ENCODE data around the gene CTSW. TPM values are rescaled to one million over a fixed set of nuclear protein-coding genes. Genes with fewer than 3 reads are reported as not detected.
A peak's percentile ranks its signal among the peaks of the same experiment; 100 is the strongest.

CTSW gene
- polyA plus RNA-seq, 2 of the 4 experiments (the other 2 are of a cell fraction), result not detected

- TF ChIP-seq RFX5 (IDR thresholded peaks at IDR 0.05), result no peak
- TF ChIP-seq TP53 (CRISPR knock-in tag; IDR thresholded peaks at IDR 0.05), result no peak
- TF ChIP-seq SMC3 (IDR thresholded peaks at IDR 0.05), result no peak
Measured at GRCh38 chr11:65928667-65929066, 49.0 kb downstream of the CTSW start (continued).

DNA sequence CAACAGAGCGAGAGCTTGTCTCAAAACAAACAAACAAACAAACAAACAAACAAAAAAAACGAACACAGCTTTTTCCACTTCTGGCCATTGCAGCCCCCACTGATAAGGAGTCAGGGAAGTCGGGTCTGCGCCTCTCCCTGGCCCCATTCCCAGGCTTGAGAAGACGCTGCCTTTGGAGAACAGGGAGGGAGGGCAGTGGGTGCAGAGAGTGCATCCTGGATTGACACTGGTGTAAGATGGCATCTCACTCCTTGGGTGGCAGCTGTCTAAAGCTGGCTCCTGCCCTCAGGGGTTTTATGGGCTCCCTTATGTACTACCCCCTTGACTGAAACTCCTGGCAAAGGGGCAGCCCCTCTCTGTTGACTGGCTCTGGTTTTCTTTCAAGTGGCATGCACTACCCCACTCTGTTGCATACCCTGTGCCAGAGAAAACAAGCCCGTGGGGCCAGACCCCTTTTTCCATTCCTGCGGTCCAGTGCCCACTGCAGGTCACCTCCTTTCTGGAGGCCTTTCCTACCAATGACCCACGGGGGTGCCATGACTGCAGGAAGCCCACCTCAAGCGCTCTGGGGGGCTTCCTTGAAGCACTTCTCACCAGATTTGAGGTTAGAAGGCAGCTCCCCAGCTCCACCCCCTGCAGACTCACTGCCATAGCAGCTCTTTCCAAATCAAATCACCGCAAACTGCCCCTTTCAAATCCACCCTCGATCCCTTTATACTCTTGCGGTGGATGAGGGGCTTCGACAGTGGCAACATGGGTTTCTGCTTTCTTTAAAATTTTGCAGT lies 52.3 kb downstream of the CTSW start:
- Histone ChIP-seq H3K4me1 (peaks cover 9% of the 10 kb centered on the region; the same call in 1 of the 3 replicates), H3K4me3 (no peak overlapping the region), H3K27ac (no peak overlapping the region; a peak in 1 of 6 replicates), H3K9me3 (no peaks in the 10 kb centered on the region), H3K4me2 (peak overlapping the region; percentile 58; the same call in 1 of the 3 replicates)
- ChIA-PET POLR2A (interaction anchor here (0.6 kb wide), 1 partner anchor 86 kb away, joined by 4 read pairs; no protein-coding TSS in a partner anchor), CTCF (interaction anchor here (0.8 to 2.6 kb wide), 12 partner anchors 9 to 221 kb away, joined by 3 to 15 read pairs (median 4); partner anchors contain the start of genes CCDC85B, FIBP and MUS81)
- ATAC-seq (peak; percentile 53 to 55), DNase-seq (ENCODE audit: low read depth in 1 of 2, low spot score in 1 of 2) (no peak), FAIRE-seq (no peak)
- TF ChIP-seq, protein P1, sequence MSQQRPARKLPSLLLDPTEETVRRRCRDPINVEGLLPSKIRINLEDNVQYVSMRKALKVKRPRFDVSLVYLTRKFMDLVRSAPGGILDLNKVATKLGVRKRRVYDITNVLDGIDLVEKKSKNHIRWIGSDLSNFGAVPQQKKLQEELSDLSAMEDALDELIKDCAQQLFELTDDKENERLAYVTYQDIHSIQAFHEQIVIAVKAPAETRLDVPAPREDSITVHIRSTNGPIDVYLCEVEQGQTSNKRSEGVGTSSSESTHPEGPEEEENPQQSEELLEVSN (IDR thresholded peaks at IDR 0.05; ENCODE audit: borderline replicate concordance, low read depth), result 0 out of 2 replicates have a peak, but pooled peaks have one; percentile 10
- TF ChIP-seq CEBPB (IDR thresholded peaks at IDR 0.05), result no peak
- 73% methylated on average over 13 of the region's 13 CpGs for WGBS (ENCODE audit: missing lambda C conversion rate)

DNA sequence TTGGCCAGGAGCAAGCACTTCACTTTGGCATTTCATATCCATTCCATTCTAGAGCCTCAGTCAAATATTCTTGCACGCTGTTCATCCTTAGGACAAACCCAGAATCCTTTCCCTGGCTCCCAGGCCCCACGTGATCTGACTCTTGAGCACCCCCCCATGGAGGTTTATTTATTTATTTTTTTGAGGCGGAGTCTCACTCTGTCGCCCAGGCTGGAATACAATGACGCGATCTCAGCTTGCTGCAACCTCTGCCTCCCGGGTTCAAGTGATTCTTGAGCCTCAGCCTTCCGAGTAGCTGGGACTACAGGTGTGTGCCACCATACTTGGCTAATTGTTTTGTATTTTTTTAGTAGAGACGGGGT lies 52.9 kb downstream of the CTSW start:
- Histone ChIP-seq H3K27ac (peak overlapping the region in 1 of 2 experiments; percentile 44; a peak in 2 of 6 replicates), H3K9me3 (no peaks in the 10 kb centered on the region), H3K4me2 (peak overlapping the region; percentile 58), H3K4me1 (peaks cover 9% of the 10 kb centered on the region; the same call in 1 of the 3 replicates), H3K4me3 (no peak overlapping the region)
- CTCF ChIA-PET, result interaction anchor here (0.8 to 2.6 kb wide), 12 partner anchors 10 to 221 kb away, joined by 3 to 15 read pairs (median 5); partner anchors contain the start of genes CCDC85B, FIBP and MUS81
- POLR2A ChIA-PET, result no interaction called here
- DNase-seq (ENCODE audit: low read depth in 1 of 2, low spot score in 1 of 2), result peak; percentile 47 to 50
- FAIRE-seq, result no peak
- TF ChIP-seq, protein P2, sequence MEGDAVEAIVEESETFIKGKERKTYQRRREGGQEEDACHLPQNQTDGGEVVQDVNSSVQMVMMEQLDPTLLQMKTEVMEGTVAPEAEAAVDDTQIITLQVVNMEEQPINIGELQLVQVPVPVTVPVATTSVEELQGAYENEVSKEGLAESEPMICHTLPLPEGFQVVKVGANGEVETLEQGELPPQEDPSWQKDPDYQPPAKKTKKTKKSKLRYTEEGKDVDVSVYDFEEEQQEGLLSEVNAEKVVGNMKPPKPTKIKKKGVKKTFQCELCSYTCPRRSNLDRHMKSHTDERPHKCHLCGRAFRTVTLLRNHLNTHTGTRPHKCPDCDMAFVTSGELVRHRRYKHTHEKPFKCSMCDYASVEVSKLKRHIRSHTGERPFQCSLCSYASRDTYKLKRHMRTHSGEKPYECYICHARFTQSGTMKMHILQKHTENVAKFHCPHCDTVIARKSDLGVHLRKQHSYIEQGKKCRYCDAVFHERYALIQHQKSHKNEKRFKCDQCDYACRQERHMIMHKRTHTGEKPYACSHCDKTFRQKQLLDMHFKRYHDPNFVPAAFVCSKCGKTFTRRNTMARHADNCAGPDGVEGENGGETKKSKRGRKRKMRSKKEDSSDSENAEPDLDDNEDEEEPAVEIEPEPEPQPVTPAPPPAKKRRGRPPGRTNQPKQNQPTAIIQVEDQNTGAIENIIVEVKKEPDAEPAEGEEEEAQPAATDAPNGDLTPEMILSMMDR (IDR thresholded peaks at IDR 0.05), result peak; percentile 6; the same call in 1 of the 3 replicates
- TF ChIP-seq NPAS2 (CRISPR knock-in tag; IDR thresholded peaks at IDR 0.05; ENCODE audit: borderline replicate concordance), result no peak
- TF ChIP-seq, protein P3, sequence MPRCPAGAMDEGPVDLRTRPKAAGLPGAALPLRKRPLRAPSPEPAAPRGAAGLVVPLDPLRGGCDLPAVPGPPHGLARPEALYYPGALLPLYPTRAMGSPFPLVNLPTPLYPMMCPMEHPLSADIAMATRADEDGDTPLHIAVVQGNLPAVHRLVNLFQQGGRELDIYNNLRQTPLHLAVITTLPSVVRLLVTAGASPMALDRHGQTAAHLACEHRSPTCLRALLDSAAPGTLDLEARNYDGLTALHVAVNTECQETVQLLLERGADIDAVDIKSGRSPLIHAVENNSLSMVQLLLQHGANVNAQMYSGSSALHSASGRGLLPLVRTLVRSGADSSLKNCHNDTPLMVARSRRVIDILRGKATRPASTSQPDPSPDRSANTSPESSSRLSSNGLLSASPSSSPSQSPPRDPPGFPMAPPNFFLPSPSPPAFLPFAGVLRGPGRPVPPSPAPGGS (IDR thresholded peaks at IDR 0.05), result no peak
- peak; percentile 77 for TF ChIP-seq USF2 (IDR thresholded peaks at IDR 0.05)
- no peak for TF ChIP-seq RARB (CRISPR knock-in tag; IDR thresholded peaks at IDR 0.05)
- TF ChIP-seq, protein P4, sequence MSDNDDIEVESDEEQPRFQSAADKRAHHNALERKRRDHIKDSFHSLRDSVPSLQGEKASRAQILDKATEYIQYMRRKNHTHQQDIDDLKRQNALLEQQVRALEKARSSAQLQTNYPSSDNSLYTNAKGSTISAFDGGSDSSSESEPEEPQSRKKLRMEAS (IDR thresholded peaks at IDR 0.05), result 0 out of 2 replicates have a peak, but pooled peaks have one; percentile 29
- no peak for TF ChIP-seq HOXA7 (CRISPR knock-in tag; IDR thresholded peaks at IDR 0.05)
- no peak for TF ChIP-seq ESRRA (IDR thresholded peaks at IDR 0.05; ENCODE audit: borderline replicate concordance, low read length)
- TF ChIP-seq RFX5 (IDR thresholded peaks at IDR 0.05), result no peak
- 16% methylated on average over 9 of the region's 9 CpGs for whole genome bisulfite sequencing (ENCODE audit: missing lambda C conversion rate)
- peak; percentile 56 to 85; a peak in 4 of 6 replicates for ATAC-seq

Other genes with a start within 250 kb of the CTSW start
- gene SIPA1, start 241.7 kb upstream of the CTSW start, polyA plus RNA-seq (2011; rRNA removed), result 9.9 and 10.4 TPM in 2 replicates
- 16.9 to 21.3 TPM (median 17.4 TPM) in 3 replicates for gene SIPA1, start 241.7 kb upstream of the CTSW start, polyA plus RNA-seq (2017; fragmentation: RNase III; extraction: RNeasy Plus Mini Kit Qiagen cat#74134 plus additional on column Dnase treatment)
- gene RELA, start 216.9 kb upstream of the CTSW start, polyA plus RNA-seq (2011; rRNA removed), result 28.9 and 31.8 TPM in 2 replicates
- 50.7 to 55.8 TPM (median 55.1 TPM) in 3 replicates for gene RELA, start 216.9 kb upstream of the CTSW start, polyA plus RNA-seq (2017; fragmentation: RNase III; extraction: RNeasy Plus Mini Kit Qiagen cat#74134 plus additional on column Dnase treatment)
- 25.8 and 34.6 TPM in 2 replicates for gene KAT5, start 167.6 kb upstream of the CTSW start, polyA plus RNA-seq (2011; rRNA removed)
- gene KAT5, start 167.6 kb upstream of the CTSW start, polyA plus RNA-seq (2017; fragmentation: RNase III; extraction: RNeasy Plus Mini Kit Qiagen cat#74134 plus additional on column Dnase treatment), result 39.8 to 44.7 TPM (median 41.2 TPM) in 3 replicates
- gene RNASEH2C, start 159.0 kb upstream of the CTSW start, polyA plus RNA-seq (2011; rRNA removed), result 15.1 and 15.8 TPM in 2 replicates
- gene RNASEH2C, start 159.0 kb upstream of the CTSW start, polyA plus RNA-seq (2017; fragmentation: RNase III; extraction: RNeasy Plus Mini Kit Qiagen cat#74134 plus additional on column Dnase treatment), result 36.4 to 39.3 TPM (median 36.9 TPM) in 3 replicates
- gene AP5B1, start 98.9 kb upstream of the CTSW start, polyA plus RNA-seq (2011; rRNA removed), result 5.2 and 5.8 TPM in 2 replicates
- gene AP5B1, start 98.9 kb upstream of the CTSW start, polyA plus RNA-seq (2017; fragmentation: RNase III; extraction: RNeasy Plus Mini Kit Qiagen cat#74134 plus additional on column Dnase treatment), result 9.0 to 10.2 TPM (median 9.2 TPM) in 3 replicates
- not detected in 2 replicates for gene OVOL1, start 92.8 kb upstream of the CTSW start, polyA plus RNA-seq (2011; rRNA removed)
- gene OVOL1, start 92.8 kb upstream of the CTSW start, polyA plus RNA-seq (2017; fragmentation: RNase III; extraction: RNeasy Plus Mini Kit Qiagen cat#74134 plus additional on column Dnase treatment), result not detected in 3 replicates
- not detected in 2 replicates for gene SNX32, start 45.9 kb upstream of the CTSW start, polyA plus RNA-seq (2011; rRNA removed)
- gene SNX32, start 45.9 kb upstream of the CTSW start, polyA plus RNA-seq (2017; fragmentation: RNase III; extraction: RNeasy Plus Mini Kit Qiagen cat#74134 plus additional on column Dnase treatment), result 0.04 to 0.08 TPM (median 0.05 TPM) in 3 replicates
- gene CFL1, start 21.7 kb upstream of the CTSW start, polyA plus RNA-seq (2011; rRNA removed), result 1,346 and 1,591 TPM in 2 replicates
- gene CFL1, start 21.7 kb upstream of the CTSW start, polyA plus RNA-seq (2017; fragmentation: RNase III; extraction: RNeasy Plus Mini Kit Qiagen cat#74134 plus additional on column Dnase treatment), result 1,780 to 1,825 TPM (median 1,795 TPM) in 3 replicates
- 27.8 and 30.5 TPM in 2 replicates for gene MUS81, start 19.4 kb upstream of the CTSW start, polyA plus RNA-seq (2011; rRNA removed)
- 33.4 to 34.9 TPM (median 34.2 TPM) in 3 replicates for gene MUS81, start 19.4 kb upstream of the CTSW start, polyA plus RNA-seq (2017; fragmentation: RNase III; extraction: RNeasy Plus Mini Kit Qiagen cat#74134 plus additional on column Dnase treatment)
- 0.89 and 1.3 TPM in 2 replicates for gene EFEMP2, start 7.0 kb upstream of the CTSW start, polyA plus RNA-seq (2011; rRNA removed)
- 0.98 to 1.5 TPM (median 1.4 TPM) in 3 replicates for gene EFEMP2, start 7.0 kb upstream of the CTSW start, polyA plus RNA-seq (2017; fragmentation: RNase III; extraction: RNeasy Plus Mini Kit Qiagen cat#74134 plus additional on column Dnase treatment)
- 72.2 and 83.0 TPM in 2 replicates for gene FIBP, start 8.6 kb downstream of the CTSW start, polyA plus RNA-seq (2011; rRNA removed)
- gene FIBP, start 8.6 kb downstream of the CTSW start, polyA plus RNA-seq (2017; fragmentation: RNase III; extraction: RNeasy Plus Mini Kit Qiagen cat#74134 plus additional on column Dnase treatment), result 60.4 to 66.2 TPM (median 65.3 TPM) in 3 replicates
- gene CCDC85B, start 10.8 kb downstream of the CTSW start, polyA plus RNA-seq (2011; rRNA removed), result 5.4 and 7.3 TPM in 2 replicates
- gene CCDC85B, start 10.8 kb downstream of the CTSW start, polyA plus RNA-seq (2017; fragmentation: RNase III; extraction: RNeasy Plus Mini Kit Qiagen cat#74134 plus additional on column Dnase treatment), result 24.3 to 35.2 TPM (median 27.5 TPM) in 3 replicates
- 6.7 and 9.6 TPM in 2 replicates for gene FOSL1, start 20.6 kb downstream of the CTSW start, polyA plus RNA-seq (2011; rRNA removed)
- 24.1 to 55.8 TPM (median 24.1 TPM) in 3 replicates for gene FOSL1, start 20.6 kb downstream of the CTSW start, polyA plus RNA-seq (2017; fragmentation: RNase III; extraction: RNeasy Plus Mini Kit Qiagen cat#74134 plus additional on column Dnase treatment)
- gene C11orf68, start 39.2 kb downstream of the CTSW start, polyA plus RNA-seq (2011; rRNA removed), result 10.6 and 17.2 TPM in 2 replicates
- gene C11orf68, start 39.2 kb downstream of the CTSW start, polyA plus RNA-seq (2017; fragmentation: RNase III; extraction: RNeasy Plus Mini Kit Qiagen cat#74134 plus additional on column Dnase treatment), result 16.5 to 23.1 TPM (median 17.0 TPM) in 3 replicates
- gene DRAP1, start 39.6 kb downstream of the CTSW start, polyA plus RNA-seq (2011; rRNA removed), result 27.8 and 73.7 TPM in 2 replicates
- gene DRAP1, start 39.6 kb downstream of the CTSW start, polyA plus RNA-seq (2017; fragmentation: RNase III; extraction: RNeasy Plus Mini Kit Qiagen cat#74134 plus additional on column Dnase treatment), result 143 to 187 TPM (median 143 TPM) in 3 replicates
- not detected in 2 replicates for gene TSGA10IP, start 65.6 kb downstream of the CTSW start, polyA plus RNA-seq (2011; rRNA removed)
- not detected in 3 replicates for gene TSGA10IP, start 65.6 kb downstream of the CTSW start, polyA plus RNA-seq (2017; fragmentation: RNase III; extraction: RNeasy Plus Mini Kit Qiagen cat#74134 plus additional on column Dnase treatment)
- 15.1 and 22.0 TPM in 2 replicates for gene SART1, start 81.9 kb downstream of the CTSW start, polyA plus RNA-seq (2011; rRNA removed)
- 52.8 to 62.8 TPM (median 53.8 TPM) in 3 replicates for gene SART1, start 81.9 kb downstream of the CTSW start, polyA plus RNA-seq (2017; fragmentation: RNase III; extraction: RNeasy Plus Mini Kit Qiagen cat#74134 plus additional on column Dnase treatment)
- gene EIF1AD, start 122.3 kb downstream of the CTSW start, polyA plus RNA-seq (2011; rRNA removed), result 38.6 and 42.0 TPM in 2 replicates
- 39.8 to 44.6 TPM (median 41.0 TPM) in 3 replicates for gene EIF1AD, start 122.3 kb downstream of the CTSW start, polyA plus RNA-seq (2017; fragmentation: RNase III; extraction: RNeasy Plus Mini Kit Qiagen cat#74134 plus additional on column Dnase treatment)
- 385 and 399 TPM in 2 replicates for gene BANF1, start 122.7 kb downstream of the CTSW start, polyA plus RNA-seq (2011; rRNA removed)
- gene BANF1, start 122.7 kb downstream of the CTSW start, polyA plus RNA-seq (2017; fragmentation: RNase III; extraction: RNeasy Plus Mini Kit Qiagen cat#74134 plus additional on column Dnase treatment), result 304 to 315 TPM (median 309 TPM) in 3 replicates
- not detected in 2 replicates for gene CST6, start 132.2 kb downstream of the CTSW start, polyA plus RNA-seq (2011; rRNA removed)
- gene CST6, start 132.2 kb downstream of the CTSW start, polyA plus RNA-seq (2017; fragmentation: RNase III; extraction: RNeasy Plus Mini Kit Qiagen cat#74134 plus additional on column Dnase treatment), result not detected in 3 replicates
- gene CATSPER1, start 146.6 kb downstream of the CTSW start, polyA plus RNA-seq (2011; rRNA removed), result 0.54 and 0.97 TPM in 2 replicates
- 0.46 to 0.75 TPM (median 0.70 TPM) in 3 replicates for gene CATSPER1, start 146.6 kb downstream of the CTSW start, polyA plus RNA-seq (2017; fragmentation: RNase III; extraction: RNeasy Plus Mini Kit Qiagen cat#74134 plus additional on column Dnase treatment)
- not detected in 2 replicates for gene GAL3ST3, start 169.3 kb downstream of the CTSW start, polyA plus RNA-seq (2011; rRNA removed)
- not detected in 3 replicates for gene GAL3ST3, start 169.3 kb downstream of the CTSW start, polyA plus RNA-seq (2017; fragmentation: RNase III; extraction: RNeasy Plus Mini Kit Qiagen cat#74134 plus additional on column Dnase treatment)
- 107 and 108 TPM in 2 replicates for gene SF3B2, start 172.5 kb downstream of the CTSW start, polyA plus RNA-seq (2011; rRNA removed)
- gene SF3B2, start 172.5 kb downstream of the CTSW start, polyA plus RNA-seq (2017; fragmentation: RNase III; extraction: RNeasy Plus Mini Kit Qiagen cat#74134 plus additional on column Dnase treatment), result 169 to 184 TPM (median 182 TPM) in 3 replicates
- 48.2 and 71.7 TPM in 2 replicates for gene PACS1, start 190.4 kb downstream of the CTSW start, polyA plus RNA-seq (2011; rRNA removed)
- 49.4 to 64.0 TPM (median 59.1 TPM) in 3 replicates for gene PACS1, start 190.4 kb downstream of the CTSW start, polyA plus RNA-seq (2017; fragmentation: RNase III; extraction: RNeasy Plus Mini Kit Qiagen cat#74134 plus additional on column Dnase treatment)